Heart right ventricle (tissue), 16 donors: ENCODE measurements around the gene PHACTR4. TPM values are rescaled to one million over a fixed set of nuclear protein-coding genes. Genes with fewer than 3 reads are reported as not detected.
"Not testable (repeated sequence)": the region's sequence is repeated elsewhere in the genome, so short reads cannot be mapped to it uniquely, and the experiment has no call there.

ENCODE experiments used
- ATAC-seq, 8 donors: fragments of 200-7000 bp; cut with Tn5 transposase; one replicate each; pipeline ENCODE4 v1.9.1; 2020; ENCODE audit warnings: mild to moderate bottlenecking in 8 of 8, moderate library complexity in 8 of 8, moderate number of reproducible peaks in 1 of 8
- DNase-seq, 2 donors: peaks; one replicate each; pipeline ENCODE4 v3.0.0-alpha.2; 2020
- H3K27ac ChIP-seq, 10 donors: fragments of 200-600 bp; sonication (generic) in 2 of 10; one replicate each; pipeline versions ENCODE4 v1.5.0 to v1.8.0; 2020 to 2022; ENCODE audit warnings: mild to moderate bottlenecking in 3 of 10
- H3K27me3 ChIP-seq, 7 donors: fragments of 200-600 bp; one replicate each; pipeline ENCODE4 v1.8.0; 2021 to 2022; ENCODE audit warnings: mild to moderate bottlenecking in 2 of 7
- H3K36me3 ChIP-seq, 9 donors: fragments of 200-600 bp; sonication (generic) in 1 of 9; one replicate each; pipeline versions ENCODE4 v1.5.0 to v1.8.0; 2020 to 2022; ENCODE audit warnings: mild to moderate bottlenecking in 2 of 9
- H3K4me1 ChIP-seq, 9 donors: fragments of 200-600 bp; sonication (generic) in 1 of 9; one replicate each; pipeline versions ENCODE4 v1.5.0 to v1.8.0; 2020 to 2022; ENCODE audit warnings: mild to moderate bottlenecking in 4 of 9
- H3K4me3 ChIP-seq, 10 donors: fragments of 200-600 bp; sonication (generic) in 2 of 10; one replicate each; pipeline versions ENCODE4 v1.5.0 to v1.8.0; 2020 to 2022; ENCODE audit warnings: mild to moderate bottlenecking in 7 of 10, moderate library complexity in 2 of 10
- H3K9me3 ChIP-seq, 11 donors: fragments of 200-600 bp in 10 of 11; sonication (generic) in 2 of 11; one replicate each; pipeline versions ENCODE4 v1.5.0 to v1.8.0; 2013 to 2022; ENCODE audit warnings: mild to moderate bottlenecking in 2 of 11, control low read depth in 1 of 11, moderate library complexity in 1 of 11
- whole genome bisulfite sequencing, 2 donors: extraction: QIAGEN DNeasy Blood & Tissue Kit; methylation state at CpG; one replicate each; pipeline ENCODE4 v1.1.7; 2013; ENCODE audit warnings: inconsistent platforms in 1 of 2; 5-methylcytosine and 5-hydroxymethylcytosine counted together
- intact Hi-C, 10 donors: fragments of 100-400 bp; cut with DNase I; formaldehyde crosslinking; loops; one replicate each; pipeline versions ENCODE4 v1.11.1 to v1.14.2; 2022
- polyA plus RNA-seq, 2 donors: library from polyadenylated mRNA; stranded (reverse); fragments of 200-250 nt; gene quantifications; one replicate each; pipeline ENCODE4 v1.2.3, GENCODE V29; 2013
- total RNA-seq, 10 donors: library from RNA; stranded (reverse); fragmentation: NEBNext Ultra II Directional in 3 of 10; extraction: Animal tissue kit (Norgen Biotek cat#: 25700) in 3 of 10; gene quantifications; one replicate each; pipeline versions ENCODE4 v1.2.1 to v1.2.4, GENCODE V29; 2021 to 2023
- TF ChIP-seq, protein P1 (sequence below), 9 donors: fragments of 200-600 bp; sonication (generic) in 2 of 9; IDR thresholded peaks; one replicate each; pipeline versions ENCODE4 v1.5.0 to v1.8.0; 2021 to 2022; ENCODE audit warnings: antibody characterized with exemption in 9 of 9, mild to moderate bottlenecking in 5 of 9, moderate library complexity in 1 of 9
- donor health status: Arrhythmogenic right ventricular cardiomyopathy.
- donor health status: ischemic (EF 13 %, LVEDD 7.1; RV severe dilation, severe dysfunction).
- donor health status: healthy with polysubstance abuse.
- donor health status: DM: no; HTN: yes; CAD: no.
- donor health status: DM: no; HTN: no; CAD: no.
- donor health status: ischemic (EF 25% LVEDD 6.9; RV normal size, moderate dysfunction).
- donor health status: ischemic (EF 25% LVEDD 5.7; RV mildly dilated, moderate dysfunction).
- donor health status: healthy.
- donor health status: DM: yes; HTN: yes; CAD: no.
- donor health status: Ischemic cardiomyopathy.
- donor health status: ischemic (EF 35%, LVEDD 5.7; RV mildly dilated, moderate dysfunction).
- donor health status: nonischemic (EF 11% LVEDD 7.7; RV severe dilation, severe dysfunction).
- donor health status: DM: yes; HTN: yes; CAD: no.
- donor health status: PGD.
- donor health status: ischemic (EF 29% LVEDD 5.4; RV normal size, mild dysfunction).
- donor health status: nonischemic (EF 23%, LVEDD 6.1; RV moderate dilation, normal function).

The PHACTR4 gene
- total and polyA plus RNA-seq, 12 donors, result 14.0 to 36.1 (median 18.5) TPM

- H3K27ac ChIP-seq, result no peak overlapping the region
These were observed 150.6 kb downstream of the PHACTR4 start for GRCh38 chr1:28519946-28520725.

DNA sequence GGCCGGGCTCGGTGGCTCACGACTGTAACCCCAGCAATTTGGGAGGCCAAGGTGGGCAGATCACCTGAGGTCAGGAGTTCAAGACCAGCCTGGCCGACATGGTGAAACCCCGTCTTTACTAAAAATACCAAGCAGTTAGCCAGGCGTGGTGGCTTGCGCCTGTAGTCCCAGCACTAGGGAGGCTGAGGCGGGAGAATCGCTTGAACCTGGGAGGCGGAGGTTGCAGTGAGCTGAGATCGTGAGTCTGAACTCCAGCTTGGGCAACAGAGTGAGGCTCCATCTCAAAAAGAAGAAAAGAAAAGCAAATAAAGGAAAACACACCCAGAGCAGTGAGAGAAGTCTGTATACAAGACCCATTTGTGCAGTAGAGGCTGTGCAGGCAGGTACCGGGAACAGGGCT lies 151.3 kb downstream of the PHACTR4 start:
- not testable (repeated sequence) for H3K36me3 ChIP-seq, ATAC-seq, H3K27me3 ChIP-seq, H3K27ac ChIP-seq, H3K9me3 ChIP-seq, DNase-seq, H3K4me3 ChIP-seq
- WGBS, 2 donors, result 95 to 96% methylated on average over 12 of the region's 12 CpGs
- intact Hi-C loops, result loop anchor here in 2 of 10 donors (5.0 kb wide), 1 partner anchor 82 kb away; no protein-coding TSS in a partner anchor
- peaks cover 2 to 17% (median 13%) of the 10 kb centered on the region in 9 donors for H3K4me1 ChIP-seq

More at GRCh38 chr1:28519946-28520725, 150.6 kb downstream of the PHACTR4 start:
- TF ChIP-seq, protein P1, sequence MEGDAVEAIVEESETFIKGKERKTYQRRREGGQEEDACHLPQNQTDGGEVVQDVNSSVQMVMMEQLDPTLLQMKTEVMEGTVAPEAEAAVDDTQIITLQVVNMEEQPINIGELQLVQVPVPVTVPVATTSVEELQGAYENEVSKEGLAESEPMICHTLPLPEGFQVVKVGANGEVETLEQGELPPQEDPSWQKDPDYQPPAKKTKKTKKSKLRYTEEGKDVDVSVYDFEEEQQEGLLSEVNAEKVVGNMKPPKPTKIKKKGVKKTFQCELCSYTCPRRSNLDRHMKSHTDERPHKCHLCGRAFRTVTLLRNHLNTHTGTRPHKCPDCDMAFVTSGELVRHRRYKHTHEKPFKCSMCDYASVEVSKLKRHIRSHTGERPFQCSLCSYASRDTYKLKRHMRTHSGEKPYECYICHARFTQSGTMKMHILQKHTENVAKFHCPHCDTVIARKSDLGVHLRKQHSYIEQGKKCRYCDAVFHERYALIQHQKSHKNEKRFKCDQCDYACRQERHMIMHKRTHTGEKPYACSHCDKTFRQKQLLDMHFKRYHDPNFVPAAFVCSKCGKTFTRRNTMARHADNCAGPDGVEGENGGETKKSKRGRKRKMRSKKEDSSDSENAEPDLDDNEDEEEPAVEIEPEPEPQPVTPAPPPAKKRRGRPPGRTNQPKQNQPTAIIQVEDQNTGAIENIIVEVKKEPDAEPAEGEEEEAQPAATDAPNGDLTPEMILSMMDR (IDR thresholded peaks at IDR 0.05), result no peak
- H3K9me3 ChIP-seq, result no peaks in the 10 kb centered on the region
- 89 to 93% methylated on average over 10 of the region's 10 CpGs for WGBS, 2 donors
- no peak overlapping the region for H3K4me3 ChIP-seq
- DNase-seq (no peak), ATAC-seq (no peak)
- H3K36me3 ChIP-seq, result peaks cover 0 to 8% (median 0%) of the 10 kb centered on the region in 9 donors
- peaks cover 2 to 17% (median 13%) of the 10 kb centered on the region in 9 donors for H3K4me1 ChIP-seq
- no peaks in the 10 kb centered on the region for H3K27me3 ChIP-seq
- intact Hi-C loops, result loop anchor here (1.0 to 10.0 kb wide), 11 partner anchors 32 to 357 kb away; partner anchors contain the start of genes TRNAU1AP (in 2 of the 10) and RAB42 (in 1 of the 10)

- Histone ChIP-seq H3K27me3 (no peaks in the 10 kb centered on the region), H3K27ac (no peak overlapping the region), H3K36me3 (peaks cover 0 to 4% (median 0%) of the 10 kb centered on the region in 9 donors), H3K4me1 (peaks cover 2 to 17% (median 13%) of the 10 kb centered on the region in 9 donors), H3K9me3 (no peaks in the 10 kb centered on the region), H3K4me3 (no peak overlapping the region)
- DNase-seq, result no peak
- 85 to 86% methylated on average over 6 of the region's 6 CpGs for WGBS, 2 donors
- TF ChIP-seq, protein P1 (IDR thresholded peaks at IDR 0.05), result no peak
- no peak for ATAC-seq
- intact Hi-C loops, result loop anchor here in 3 of 10 donors (2.0 to 5.0 kb wide), 2 partner anchors 75 to 81 kb away; no protein-coding TSS in a partner anchor
These were observed 152.1 kb downstream of the PHACTR4 start for GRCh38 chr1:28521502-28522164.

GRCh38 chr1:28522537-28522936 lies 153.0 kb downstream of the PHACTR4 start:
- H3K27ac ChIP-seq, DNase-seq, H3K27me3 ChIP-seq, H3K9me3 ChIP-seq, H3K4me3 ChIP-seq, H3K36me3 ChIP-seq, ATAC-seq: not testable (repeated sequence)
- H3K4me1 ChIP-seq, result peaks cover 2 to 15% (median 13%) of the 10 kb centered on the region in 9 donors
- intact Hi-C loops, result loop anchor here in 3 of 10 donors (2.0 to 5.0 kb wide), 2 partner anchors 74 to 80 kb away; no protein-coding TSS in a partner anchor
- 92 to 94% methylated on average over 9 of the region's 9 CpGs for WGBS, 2 donors

- H3K27me3 ChIP-seq, H3K9me3 ChIP-seq, H3K4me3 ChIP-seq, H3K4me1 ChIP-seq, DNase-seq, H3K27ac ChIP-seq, H3K36me3 ChIP-seq, intact Hi-C loops, ATAC-seq: not testable (repeated sequence)
- WGBS, 2 donors, result 68% methylated on average over 10 of the region's 10 CpGs
These were observed 155.6 kb downstream of the PHACTR4 start for GRCh38 chr1:28525002-28525642.
